Mammary epithelial cell (primary cell): Measurements from ENCODE around the gene UGT1A8.
"Not testable (repeated sequence)": the region's sequence is repeated elsewhere in the genome, so short reads cannot be mapped to it uniquely, and the experiment has no call there.

Source experiments
- EZH2 ChIP-seq: IDR thresholded peaks from 2 replicates; pipeline ENCODE4 v1.6.1; 2012; ENCODE audit warnings: low read length, inconsistent platforms, borderline replicate concordance
- TF ChIP-seq, protein P1 (sequence below), 2 donors: IDR thresholded peaks in 1 of 2; conservative IDR thresholded peaks in 1 of 2; 2 replicates each; pipeline ENCODE4 v1.5.1; 2011 to 2012; ENCODE audit warnings: inconsistent platforms in 2 of 2, low read length in 2 of 2, mild to moderate bottlenecking in 2 of 2, control low read depth in 1 of 2, low read depth in 1 of 2; ENCODE audit not compliant: insufficient read depth in 1 of 2; ENCODE audit errors: extremely low read depth in 1 of 2

DNA sequence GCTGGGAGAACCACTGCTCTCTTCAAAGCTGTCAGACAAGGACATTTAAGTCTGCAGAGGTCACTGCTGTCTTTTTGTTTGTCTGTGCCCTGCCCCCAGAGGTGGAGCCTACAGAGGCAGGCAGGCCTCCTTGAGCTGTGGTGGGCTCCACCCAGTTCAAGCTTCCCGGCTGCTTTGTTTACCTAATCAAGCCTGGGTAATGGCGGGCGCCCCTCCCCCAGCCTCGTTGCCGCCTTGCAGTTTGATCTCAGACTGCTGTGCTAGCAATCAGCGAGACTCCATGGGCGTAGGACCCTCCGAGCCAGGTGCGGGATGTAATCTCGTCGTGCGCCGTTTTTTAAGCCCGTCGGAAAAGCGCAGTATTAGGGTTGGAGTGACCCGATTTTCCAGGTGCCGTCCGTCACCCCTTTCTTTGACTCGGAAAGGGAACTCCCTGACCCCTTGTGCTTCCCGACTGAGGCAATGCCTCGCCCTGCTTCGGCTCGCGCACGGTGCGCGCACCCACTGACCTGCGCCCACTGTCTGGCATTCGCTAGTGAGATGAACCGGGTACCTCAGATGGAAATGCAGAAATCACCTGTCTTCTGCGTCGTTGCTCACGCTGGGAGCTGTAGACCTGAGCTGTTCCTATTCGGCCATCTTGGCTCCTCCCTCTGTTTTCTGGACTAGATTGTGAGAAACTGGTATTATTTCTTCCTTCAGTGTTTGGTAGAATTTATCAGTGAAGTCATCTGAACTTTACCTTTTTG is 34.0 kb upstream of the UGT1A8 start:
- TF ChIP-seq, protein P1, sequence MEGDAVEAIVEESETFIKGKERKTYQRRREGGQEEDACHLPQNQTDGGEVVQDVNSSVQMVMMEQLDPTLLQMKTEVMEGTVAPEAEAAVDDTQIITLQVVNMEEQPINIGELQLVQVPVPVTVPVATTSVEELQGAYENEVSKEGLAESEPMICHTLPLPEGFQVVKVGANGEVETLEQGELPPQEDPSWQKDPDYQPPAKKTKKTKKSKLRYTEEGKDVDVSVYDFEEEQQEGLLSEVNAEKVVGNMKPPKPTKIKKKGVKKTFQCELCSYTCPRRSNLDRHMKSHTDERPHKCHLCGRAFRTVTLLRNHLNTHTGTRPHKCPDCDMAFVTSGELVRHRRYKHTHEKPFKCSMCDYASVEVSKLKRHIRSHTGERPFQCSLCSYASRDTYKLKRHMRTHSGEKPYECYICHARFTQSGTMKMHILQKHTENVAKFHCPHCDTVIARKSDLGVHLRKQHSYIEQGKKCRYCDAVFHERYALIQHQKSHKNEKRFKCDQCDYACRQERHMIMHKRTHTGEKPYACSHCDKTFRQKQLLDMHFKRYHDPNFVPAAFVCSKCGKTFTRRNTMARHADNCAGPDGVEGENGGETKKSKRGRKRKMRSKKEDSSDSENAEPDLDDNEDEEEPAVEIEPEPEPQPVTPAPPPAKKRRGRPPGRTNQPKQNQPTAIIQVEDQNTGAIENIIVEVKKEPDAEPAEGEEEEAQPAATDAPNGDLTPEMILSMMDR (conservative IDR thresholded peaks at IDR 0.05 in 1 of 2, IDR thresholded peaks at IDR 0.05 in 1 of 2; ENCODE audit: extremely low read depth in 1 of 2, insufficient read depth in 1 of 2, low read depth in 1 of 2, low read length in 2 of 2): not testable (repeated sequence)
- not testable (repeated sequence) for TF ChIP-seq EZH2
